Adipose tissue (tissue), 3 donors: ENCODE measurements around the gene UGT1A6. TPM values are rescaled to one million over a fixed set of nuclear protein-coding genes. Genes with fewer than 3 reads are reported as not detected.
"Not testable (repeated sequence)": the region's sequence is repeated elsewhere in the genome, so short reads cannot be mapped to it uniquely, and the experiment has no call there.

Experiments used
- H3K27ac ChIP-seq: one replicate; pipeline ENCODE4 v1.5.1; 2013; ENCODE audit warnings: low read depth, low read length
- WGBS, 3 donors: extraction: QIAGEN DNeasy Blood & Tissue Kit; methylation state at CpG; one replicate each; pipeline ENCODE4 v1.1.7; 2013; 5-methylcytosine and 5-hydroxymethylcytosine counted together
- polyA plus RNA-seq, 3 donors: library from polyadenylated mRNA; stranded (reverse); fragments of 200-250 nt; gene quantifications; one replicate each; pipeline ENCODE4 v1.2.3, GENCODE V29; 2013
- donor health status: healthy with polysubstance abuse.
- donor health status: Bipolar disorder and iron deficiency.
- donor health status: healthy.

UGT1A6 gene
- polyA plus RNA-seq, 3 donors: 0.39 to 0.79 TPM; not detected in 1

DNA sequence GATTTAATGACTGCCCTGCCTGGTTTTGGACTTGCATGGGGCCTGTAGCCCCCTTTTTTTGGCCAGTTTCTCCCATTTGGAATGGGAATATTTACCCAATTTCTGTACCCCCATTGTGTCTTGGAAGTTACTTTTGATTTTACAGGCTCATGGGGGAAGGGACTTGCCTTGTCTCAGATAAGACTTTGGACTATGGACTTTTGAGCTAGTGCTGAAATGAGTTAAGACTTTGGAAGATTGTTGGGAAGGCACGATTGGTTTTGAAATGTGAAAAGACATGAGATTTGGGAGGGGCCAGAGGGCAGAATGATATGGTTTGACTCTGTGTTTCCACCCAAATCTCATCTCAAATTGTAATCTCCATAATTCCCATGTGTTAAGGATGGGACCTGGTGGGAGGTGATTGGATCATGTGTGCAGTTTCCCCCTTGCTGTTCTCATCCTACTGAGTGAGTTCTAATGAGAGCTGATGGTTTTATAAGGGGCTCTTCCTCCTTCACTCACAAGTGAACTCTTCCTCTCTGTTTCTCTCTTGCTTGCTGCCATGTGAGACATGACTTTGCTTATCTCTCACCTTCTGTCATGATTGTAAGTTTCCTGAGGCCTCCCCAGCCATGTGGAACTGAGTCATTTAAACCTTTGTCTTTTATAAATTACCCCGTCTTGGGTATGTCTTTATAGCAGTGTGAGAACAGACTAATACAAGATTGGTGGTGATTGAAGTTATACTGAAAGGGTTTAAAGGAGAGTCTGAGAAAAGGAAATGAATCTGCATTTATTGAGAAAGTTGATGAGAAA, 58.7 kb downstream of the UGT1A6 start:
- not testable (repeated sequence) for H3K27ac ChIP-seq
- 63 to 73% (median 68%) methylated on average over 2 of the region's 2 CpGs for WGBS, 3 donors

DNA sequence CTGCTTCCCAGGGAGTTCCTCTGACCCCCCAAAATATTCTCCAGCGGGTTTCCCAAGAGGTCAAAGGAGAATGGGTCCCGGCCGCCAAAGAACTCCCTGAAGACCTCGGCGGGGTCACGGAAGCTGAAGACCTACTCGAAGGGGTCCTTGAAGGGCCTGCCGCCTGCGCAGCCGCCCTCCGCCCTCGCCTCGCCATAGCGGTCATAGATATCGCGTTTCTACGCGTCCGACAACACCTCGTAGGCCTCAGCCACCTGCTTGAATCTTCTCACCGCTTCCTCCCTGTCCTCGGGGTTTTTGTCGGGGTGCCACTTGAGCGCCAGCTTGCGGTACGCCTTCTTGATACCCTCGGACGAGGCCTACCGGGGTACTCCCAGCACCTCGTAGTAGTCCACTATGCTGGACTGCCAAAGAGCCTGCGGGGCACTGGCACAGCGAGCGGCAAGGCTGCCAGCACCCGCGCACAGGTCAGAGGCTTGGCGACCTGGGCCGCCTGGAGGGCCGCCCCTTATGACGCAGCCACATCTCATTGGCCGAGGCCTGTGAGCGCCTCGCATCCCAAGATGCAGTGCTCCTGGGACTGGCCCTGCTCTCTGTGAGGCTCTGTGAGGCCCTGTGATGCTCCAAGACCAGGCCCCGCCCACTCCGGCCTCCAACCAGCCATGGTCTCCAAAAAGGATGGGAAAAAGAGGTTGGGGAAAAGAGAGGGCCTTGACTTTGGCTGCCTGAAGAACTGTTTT, 62.4 kb downstream of the UGT1A6 start:
- WGBS, 3 donors: 90 to 93% (median 91%) methylated on average over 42 to 44 of the region's 44 CpGs
- no peak overlapping the region for H3K27ac ChIP-seq

DNA sequence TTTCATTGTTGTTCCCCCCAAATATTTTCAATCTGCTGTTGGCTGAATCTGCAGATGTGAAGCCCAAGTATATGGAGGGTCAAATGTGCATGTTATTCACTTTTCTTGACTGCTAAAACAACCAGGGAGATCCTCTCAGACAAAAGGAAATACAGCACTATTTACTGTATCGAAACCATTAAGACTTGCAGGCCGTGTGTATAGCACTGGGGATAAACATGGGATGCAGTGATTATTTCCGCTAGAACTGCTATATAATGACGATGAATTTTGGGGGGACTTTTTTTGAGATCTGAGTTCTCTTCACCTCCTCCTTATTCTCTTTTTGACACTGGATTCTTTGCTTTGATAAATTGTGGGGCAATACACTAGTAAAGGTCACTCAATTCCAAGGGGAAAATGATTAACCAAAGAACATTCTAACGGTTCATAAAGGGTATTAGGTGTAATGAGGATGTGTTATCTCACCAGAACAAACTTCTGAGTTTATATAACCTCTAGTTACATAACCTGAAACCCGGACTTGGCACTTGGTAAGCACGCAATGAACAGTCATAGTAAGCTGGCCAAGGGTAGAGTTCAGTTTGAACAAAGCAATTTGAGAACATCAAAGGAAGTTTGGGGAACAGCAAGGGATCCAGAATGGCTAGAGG, 63.9 kb downstream of the UGT1A6 start:
- WGBS, 3 donors: 57 to 78% (median 71%) methylated on average over 7 of the region's 7 CpGs

DNA sequence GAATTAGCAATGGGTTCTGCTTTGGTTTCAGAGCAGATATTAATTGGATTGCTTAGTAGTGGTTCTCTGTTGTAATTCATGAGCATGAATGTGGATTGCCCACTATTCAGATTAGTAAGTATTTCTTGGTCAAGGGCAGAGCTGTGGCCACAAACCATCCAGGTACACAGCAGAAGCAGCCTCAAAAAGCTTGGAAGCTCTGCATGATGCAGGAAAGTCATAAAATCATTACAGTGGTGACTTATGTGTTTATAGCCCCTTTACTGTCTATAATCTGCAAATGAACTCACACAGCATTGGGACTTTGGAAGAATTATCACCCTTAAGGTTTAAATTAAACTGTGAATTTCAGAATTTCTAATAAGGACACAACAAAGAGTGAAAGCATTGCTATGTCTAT, 65.5 kb downstream of the UGT1A6 start:
- no peak overlapping the region for H3K27ac ChIP-seq

More for the DNA sequence above, 63.9 kb downstream of the UGT1A6 start:
- H3K27ac ChIP-seq: no peak overlapping the region

DNA sequence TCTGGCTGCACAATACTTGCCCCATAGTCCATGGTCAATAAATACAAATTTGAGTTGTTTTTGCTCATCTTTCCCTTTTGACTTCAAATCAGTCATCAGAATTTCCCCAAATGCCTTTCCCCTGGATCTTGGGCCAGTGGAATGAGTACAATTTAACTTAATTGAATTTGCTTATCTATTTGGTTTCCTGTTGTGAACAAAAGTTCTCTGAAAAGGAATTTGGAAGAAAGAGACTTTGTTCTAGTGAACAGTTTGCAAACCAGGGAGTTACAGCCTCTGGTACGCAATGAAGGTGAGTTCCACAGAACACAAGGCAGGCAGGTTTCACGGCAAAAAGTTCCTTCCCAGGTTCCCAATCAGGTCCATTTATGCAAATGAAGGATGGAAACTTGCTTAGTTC, 66.2 kb downstream of the UGT1A6 start:
- WGBS, 3 donors: 86 to 93% (median 92%) methylated on average over 2 of the region's 2 CpGs

DNA sequence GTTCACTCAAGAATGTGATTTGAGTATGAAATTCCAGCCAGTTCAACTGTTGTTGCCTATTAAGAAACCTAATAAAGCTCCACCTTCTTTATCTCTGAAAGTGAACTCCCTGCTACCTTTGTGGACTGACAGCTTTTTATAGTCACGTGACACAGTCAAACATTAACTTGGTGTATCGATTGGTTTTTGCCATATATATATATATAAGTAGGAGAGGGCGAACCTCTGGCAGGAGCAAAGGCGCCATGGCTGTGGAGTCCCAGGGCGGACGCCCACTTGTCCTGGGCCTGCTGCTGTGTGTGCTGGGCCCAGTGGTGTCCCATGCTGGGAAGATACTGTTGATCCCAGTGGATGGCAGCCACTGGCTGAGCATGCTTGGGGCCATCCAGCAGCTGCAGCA, 67.4 kb downstream of the UGT1A6 start, which contains the start of gene UGT1A1:
Gene UGT1A1, plus strand, starts transcription at position 228 of the 400 bp plus-strand sequence. Its CDS starts 18 bp downstream, at position 246.
- H3K27ac ChIP-seq: no peak within 1 kb of the TSS
- WGBS, 3 donors: 70 to 92% (median 92%) methylated on average over 6 of the region's 6 CpGs

More for the DNA sequence above, 66.2 kb downstream of the UGT1A6 start:
- H3K27ac ChIP-seq: no peak overlapping the region

DNA sequence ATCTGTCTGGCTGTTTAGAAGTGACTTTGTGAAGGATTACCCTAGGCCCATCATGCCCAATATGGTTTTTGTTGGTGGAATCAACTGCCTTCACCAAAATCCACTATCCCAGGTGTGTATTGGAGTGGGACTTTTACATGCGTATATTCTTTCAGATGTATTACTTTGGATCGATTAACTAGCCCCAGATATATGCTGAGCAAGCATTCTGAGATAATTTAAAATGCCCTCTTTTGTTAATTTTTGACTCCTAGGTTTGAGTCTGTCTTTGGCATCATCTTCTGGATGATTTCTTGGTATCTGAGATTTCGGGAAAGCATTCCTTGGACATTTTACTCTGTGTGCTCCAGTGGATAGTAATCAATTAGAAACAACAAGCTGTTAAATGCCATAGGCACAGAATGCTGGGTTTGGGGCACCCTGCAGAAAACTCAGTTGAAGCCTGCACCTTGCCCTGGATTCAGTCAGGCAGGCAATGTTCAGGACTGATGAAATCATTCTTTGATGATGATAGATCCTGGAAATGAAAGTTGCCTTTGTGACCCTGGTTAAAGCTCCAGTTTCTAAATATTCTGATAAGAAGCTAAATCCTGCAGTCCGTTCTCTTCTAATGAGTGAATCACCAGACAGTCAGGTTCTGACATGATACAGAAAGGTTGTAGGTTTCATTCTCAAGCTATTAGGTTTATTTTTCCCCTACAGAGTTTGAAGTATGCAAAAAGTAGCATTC, 68.5 kb downstream of the UGT1A6 start:
- no peak overlapping the region for H3K27ac ChIP-seq
- 74 to 80% (median 80%) methylated on average over 4 of the region's 4 CpGs for WGBS, 3 donors

DNA sequence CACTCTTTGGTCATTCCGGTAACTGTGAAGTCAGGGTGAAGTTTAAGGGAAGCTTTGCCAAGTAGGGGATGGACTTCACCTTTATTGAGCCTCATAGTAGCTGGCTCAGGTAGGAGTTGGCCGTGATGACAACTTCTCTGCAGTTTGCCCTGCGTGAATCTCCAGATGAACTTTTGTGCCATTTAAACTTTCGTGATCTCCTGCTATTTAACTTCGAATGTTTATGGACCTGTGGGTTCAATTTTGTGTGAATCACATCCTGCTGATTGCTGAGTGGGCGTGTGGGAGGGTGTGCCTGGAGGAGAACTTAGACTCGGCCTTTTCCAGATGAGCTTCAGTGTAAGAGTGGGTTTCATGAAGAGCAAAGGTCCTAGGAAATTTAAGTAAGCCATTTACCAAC, 71.6 kb downstream of the UGT1A6 start:
- 66 to 70% (median 68%) methylated on average over 7 of the region's 7 CpGs for WGBS, 3 donors
- H3K27ac ChIP-seq: no peak overlapping the region

DNA sequence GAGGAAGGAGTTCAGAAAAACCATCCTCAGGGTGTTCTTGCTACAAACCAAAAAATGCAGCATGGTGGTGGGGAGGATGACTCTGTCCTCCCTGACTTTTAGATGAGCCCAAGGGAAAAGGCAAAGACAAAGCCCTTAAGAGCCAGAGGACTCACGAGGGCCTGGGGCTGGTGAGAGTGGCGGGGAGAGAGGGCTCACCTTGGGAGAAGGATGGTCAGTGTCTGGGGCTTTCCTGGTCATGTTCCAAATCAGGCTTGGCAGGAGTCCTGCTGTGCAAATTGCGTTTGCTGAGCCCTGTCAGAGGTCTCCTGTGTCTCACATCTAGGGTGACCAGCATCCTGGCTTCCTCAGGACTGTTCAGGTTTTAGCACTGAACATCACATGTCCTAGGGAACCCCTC, 72.1 kb downstream of the UGT1A6 start:
- no peak overlapping the region for H3K27ac ChIP-seq
- WGBS, 3 donors: 38 to 64% (median 51%) methylated on average over 3 of the region's 3 CpGs

DNA sequence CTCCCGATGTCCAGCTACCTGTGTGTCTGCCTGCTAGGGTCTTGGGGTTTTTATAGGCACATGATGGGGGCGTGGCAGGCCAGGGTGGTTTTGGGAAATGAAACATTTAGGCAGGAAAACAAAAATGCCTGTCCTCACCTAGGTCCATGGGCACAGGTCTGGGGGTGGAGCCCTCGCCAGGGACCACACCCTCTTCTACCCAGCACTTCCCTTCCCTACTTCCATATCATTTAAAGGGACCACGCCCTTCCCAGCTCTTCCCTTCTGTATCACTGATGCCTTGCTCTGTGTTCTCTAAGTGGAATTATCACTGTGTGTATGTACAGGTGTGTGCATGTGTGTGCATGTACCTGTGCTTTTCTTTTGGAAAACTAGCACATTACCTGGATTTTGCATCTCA, 73.7 kb downstream of the UGT1A6 start:
- no peak overlapping the region for H3K27ac ChIP-seq
- 77 to 86% (median 78%) methylated on average over 4 of the region's 4 CpGs for WGBS, 3 donors

DNA sequence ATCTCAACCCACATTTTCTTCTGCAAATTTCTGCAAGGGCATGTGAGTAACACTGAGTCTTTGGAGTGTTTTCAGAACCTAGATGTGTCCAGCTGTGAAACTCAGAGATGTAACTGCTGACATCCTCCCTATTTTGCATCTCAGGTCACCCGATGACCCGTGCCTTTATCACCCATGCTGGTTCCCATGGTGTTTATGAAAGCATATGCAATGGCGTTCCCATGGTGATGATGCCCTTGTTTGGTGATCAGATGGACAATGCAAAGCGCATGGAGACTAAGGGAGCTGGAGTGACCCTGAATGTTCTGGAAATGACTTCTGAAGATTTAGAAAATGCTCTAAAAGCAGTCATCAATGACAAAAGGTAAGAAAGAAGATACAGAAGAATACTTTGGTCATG, 75.4 kb downstream of the UGT1A6 start:
- no peak overlapping the region for H3K27ac ChIP-seq
- WGBS, 3 donors: 74 to 81% (median 79%) methylated on average over 4 of the region's 4 CpGs

DNA sequence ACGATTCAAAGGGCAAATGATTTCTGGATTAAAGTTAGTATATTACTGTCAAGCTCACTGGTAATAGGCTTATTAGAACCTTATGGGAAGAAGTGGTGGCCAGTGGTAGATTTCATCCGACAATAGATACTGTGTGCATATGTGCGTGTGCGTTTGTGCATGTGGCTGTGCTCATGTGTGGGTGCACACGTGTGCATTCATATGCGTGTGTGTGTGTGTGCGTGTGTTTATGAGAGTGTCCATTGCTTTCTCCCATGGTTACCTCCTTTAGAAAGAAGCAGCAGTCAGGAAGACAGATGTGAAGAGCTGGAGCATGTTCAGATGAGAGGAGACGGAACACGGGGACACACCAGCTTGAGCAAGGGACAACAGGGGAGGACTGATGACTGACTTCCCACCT, 76.6 kb downstream of the UGT1A6 start:
- 87 to 93% (median 89%) methylated on average over 9 of the region's 9 CpGs for WGBS, 3 donors
- no peak overlapping the region for H3K27ac ChIP-seq

DNA sequence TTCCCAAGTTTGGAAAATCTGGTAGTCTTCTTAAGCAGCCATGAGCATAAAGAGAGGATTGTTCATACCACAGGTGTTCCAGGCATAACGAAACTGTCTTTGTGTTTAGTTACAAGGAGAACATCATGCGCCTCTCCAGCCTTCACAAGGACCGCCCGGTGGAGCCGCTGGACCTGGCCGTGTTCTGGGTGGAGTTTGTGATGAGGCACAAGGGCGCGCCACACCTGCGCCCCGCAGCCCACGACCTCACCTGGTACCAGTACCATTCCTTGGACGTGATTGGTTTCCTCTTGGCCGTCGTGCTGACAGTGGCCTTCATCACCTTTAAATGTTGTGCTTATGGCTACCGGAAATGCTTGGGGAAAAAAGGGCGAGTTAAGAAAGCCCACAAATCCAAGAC, 79.5 kb downstream of the UGT1A6 start:
- 87 to 92% (median 89%) methylated on average over 16 of the region's 16 CpGs for whole genome bisulfite sequencing, 3 donors
- no peak overlapping the region for H3K27ac ChIP-seq

DNA sequence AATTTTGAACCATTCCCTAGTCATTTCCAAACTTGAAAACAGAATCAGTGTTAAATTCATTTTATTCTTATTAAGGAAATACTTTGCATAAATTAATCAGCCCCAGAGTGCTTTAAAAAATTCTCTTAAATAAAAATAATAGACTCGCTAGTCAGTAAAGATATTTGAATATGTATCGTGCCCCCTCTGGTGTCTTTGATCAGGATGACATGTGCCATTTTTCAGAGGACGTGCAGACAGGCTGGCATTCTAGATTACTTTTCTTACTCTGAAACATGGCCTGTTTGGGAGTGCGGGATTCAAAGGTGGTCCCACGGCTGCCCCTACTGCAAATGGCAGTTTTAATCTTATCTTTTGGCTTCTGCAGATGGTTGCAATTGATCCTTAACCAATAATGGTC, 79.9 kb downstream of the UGT1A6 start:
- 50 to 71% (median 68%) methylated on average over 5 of the region's 5 CpGs for WGBS, 3 donors
- no peak overlapping the region for H3K27ac ChIP-seq

DNA sequence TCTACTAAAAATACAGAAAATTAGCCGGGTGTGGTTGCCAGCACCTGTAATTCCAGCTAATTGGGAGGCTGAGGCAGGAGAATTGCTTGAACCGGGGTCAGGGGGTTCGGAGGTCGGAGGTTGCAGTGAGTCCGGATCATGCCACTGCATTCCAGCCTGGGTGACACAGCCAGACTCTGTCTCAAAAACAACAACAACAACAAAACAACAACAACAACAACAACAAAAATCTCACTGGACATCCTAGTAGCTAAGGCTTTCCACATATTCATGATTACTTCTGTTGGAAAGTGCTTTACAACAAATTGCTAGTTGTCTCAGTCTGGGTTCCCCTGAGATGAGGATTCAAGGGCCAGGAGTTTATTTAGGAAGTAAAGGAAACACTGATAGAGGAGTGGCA, 81.2 kb downstream of the UGT1A6 start:
- 75 to 89% (median 87%) methylated on average over 5 of the region's 5 CpGs for WGBS, 3 donors
- H3K27ac ChIP-seq: no peak overlapping the region

DNA sequence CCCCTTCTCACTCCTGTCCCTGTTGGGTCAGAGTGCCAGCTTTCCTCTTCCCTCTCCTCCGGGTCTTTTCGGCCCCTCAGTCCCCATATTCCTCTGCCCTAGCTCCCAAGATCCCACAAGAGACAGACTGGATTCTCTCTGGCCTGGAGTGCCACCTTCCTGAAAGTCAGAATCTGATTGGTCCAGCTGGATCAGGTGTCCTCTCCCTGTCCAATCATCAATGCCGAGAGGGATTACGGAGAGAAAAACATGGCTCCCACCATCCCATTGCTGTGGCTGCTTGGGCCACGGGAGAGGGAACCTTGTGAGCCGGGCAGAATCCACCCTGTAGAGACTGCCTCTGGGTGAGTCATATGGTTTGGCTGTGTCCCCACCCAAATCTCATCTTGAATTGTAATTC, 82.7 kb downstream of the UGT1A6 start:
- WGBS, 3 donors: 86 to 93% (median 87%) methylated on average over 6 of the region's 6 CpGs
- H3K27ac ChIP-seq: no peak overlapping the region

DNA sequence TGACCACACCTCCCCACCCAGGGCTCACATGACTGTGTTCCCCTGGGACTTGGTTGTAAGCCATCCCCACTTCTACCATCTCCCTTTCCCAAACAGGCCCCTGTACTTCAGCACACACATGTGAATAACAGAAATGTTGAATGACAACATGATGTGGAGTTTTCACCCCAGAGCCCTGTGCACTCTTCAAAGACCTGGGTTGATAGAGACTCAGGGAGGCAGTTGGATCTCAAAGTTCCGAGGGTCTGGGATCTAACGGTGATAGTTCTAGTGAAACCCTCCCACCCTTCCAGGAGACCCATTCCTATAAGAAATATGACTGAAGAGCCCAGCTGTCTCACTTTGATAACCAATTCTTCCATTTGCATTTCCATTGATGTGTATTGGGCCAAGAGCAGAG, 85.3 kb downstream of the UGT1A6 start, which contains the start of gene MROH2A:
Gene MROH2A, plus strand, starts transcription at position 301 of the 400 bp plus-strand sequence. CDS start 1,029 bp downstream, outside the sequence.
- 73 to 89% (median 81%) methylated on average over 2 of the region's 2 CpGs for WGBS, 3 donors
- no peak within 1 kb of the TSS for H3K27ac ChIP-seq

DNA sequence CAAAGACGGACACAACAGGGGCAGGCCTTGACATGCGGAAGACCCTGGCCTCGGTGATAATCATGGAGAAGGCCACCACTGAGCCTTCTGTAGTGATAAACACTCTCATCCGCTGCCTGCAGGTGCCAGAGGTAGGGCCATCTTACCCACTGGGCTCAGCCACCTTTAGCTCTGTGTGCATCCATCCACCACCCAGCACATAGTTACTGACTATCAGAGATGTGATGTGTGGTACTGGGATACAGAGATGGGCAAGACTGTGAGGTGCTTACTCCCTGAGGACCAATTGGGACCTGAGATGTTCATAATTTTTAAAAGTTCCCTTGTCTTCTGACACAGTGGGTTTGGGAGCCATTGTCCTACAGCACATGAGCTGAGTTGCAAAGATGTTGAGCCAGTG, 87.0 kb downstream of the UGT1A6 start:
- WGBS, 3 donors: 84 to 88% (median 88%) methylated on average over 4 of the region's 4 CpGs
- H3K27ac ChIP-seq: no peak overlapping the region
